A549 (cell line): ENCODE measurements around the gene PTPRCAP. TPM values are rescaled to one million over a fixed set of nuclear protein-coding genes. Genes with fewer than 3 reads are reported as not detected.

Experiments
- ATAC-seq, 2 experiments: fragments of 200-7000 bp in 1 of 2; fragments of >200 bp in 1 of 2; cut with Nextera tagmentation in 1 of 2; cut with Tn5 transposase in 1 of 2; 3 replicates each; pipeline versions ENCODE4 v1.8.0 to v1.9.1; 2018 to 2020; ENCODE audit warnings: mild to moderate bottlenecking in 1 of 2, moderate library complexity in 1 of 2
- CTCF ChIA-PET: fragments of 300-600 bp; sonication (Branson Sonifier 250); formaldehyde crosslinking; extraction: SDS; loops from one replicate; lab custom pipeline; 2021; ENCODE audit warnings: antibody characterized with exemption, inconsistent platforms; lab: Yijun Ruan, JAX
- POLR2A ChIA-PET: fragments of 350-600 bp; formaldehyde crosslinking; extraction: SDS; loops from one replicate; lab custom pipeline; 2021; ENCODE audit warnings: antibody characterized with exemption, inconsistent platforms; lab: Yijun Ruan, JAX
- DNase-seq, 2 experiments: peaks; one replicate each; pipeline versions ENCODE4 v3.0.0 to v3.0.0-alpha.2; 2011 to 2016; ENCODE audit warnings: low read depth in 1 of 2, low spot score in 1 of 2
- FAIRE-seq: peaks from 2 replicates; lab custom pipeline; 2011; peaks lifted over from hg19 to GRCh38; lab: Jason Lieb, UNC
- H3K27ac ChIP-seq, 2 experiments: fragments of >200 bp; sonication (Bioruptor Twin); formaldehyde crosslinking; 3 replicates each; pipeline ENCODE4 v1.5.1; 2016 to 2017
- H3K4me1 ChIP-seq: fragments of >200 bp; sonication (Bioruptor Twin); formaldehyde crosslinking; 3 replicates; pipeline ENCODE4 v1.6.1; 2016
- H3K4me2 ChIP-seq: fragments of >200 bp; sonication (Bioruptor Twin); formaldehyde crosslinking; 3 replicates; pipeline ENCODE4 v1.6.1; 2016
- H3K4me3 ChIP-seq: fragments of >200 bp; sonication (Bioruptor Twin); formaldehyde crosslinking; 3 replicates; pipeline ENCODE4 v1.5.1; 2016
- H3K9me3 ChIP-seq: fragments of >200 bp; sonication (Bioruptor Twin); formaldehyde crosslinking; 3 replicates; pipeline ENCODE4 v1.6.1; 2016
- ATOH8 ChIP-seq: fragments of 250-450 bp; sonication (Bioruptor Pico); IDR thresholded peaks from 2 replicates; pipeline ENCODE4 v1.5.0; 2020; ENCODE audit warnings: low read depth, mild to moderate bottlenecking, moderate library complexity
- BCL3 ChIP-seq: fragments of >200 bp; sonication (Bioruptor Twin); formaldehyde crosslinking; IDR thresholded peaks from 3 replicates; pipeline ENCODE4 v1.6.1; 2016
- CBX2 ChIP-seq: fragments of 200-600 bp; sonication (generic); IDR thresholded peaks from 2 replicates; pipeline ENCODE4 v1.6.1; 2016; ENCODE audit warnings: low read depth, mild to moderate bottlenecking, borderline replicate concordance
- CHD2 ChIP-seq: fragments of 150-350 bp; IDR thresholded peaks from 2 replicates; pipeline ENCODE4 v1.6.1; 2014; ENCODE audit warnings: low read length; ENCODE audit not compliant: partially characterized antibody
- EHF ChIP-seq: fragments of 250-450 bp; sonication (Bioruptor Pico); IDR thresholded peaks from 2 replicates; pipeline ENCODE4 v1.5.0; 2020; ENCODE audit warnings: mild to moderate bottlenecking
- ELK1 ChIP-seq: fragments of 150-350 bp; IDR thresholded peaks from 2 replicates; pipeline ENCODE4 v1.6.1; 2014; ENCODE audit warnings: low read depth, mild to moderate bottlenecking, low read length
- EP300 ChIP-seq, 2 experiments: fragments of >200 bp; sonication (Bioruptor Twin); formaldehyde crosslinking; IDR thresholded peaks; 2 replicates in 1 of 2; 3 replicates in 1 of 2; pipeline ENCODE4 v1.6.1; 2016 to 2017
- ESRRA ChIP-seq: fragments of 150-350 bp; IDR thresholded peaks from 2 replicates; pipeline ENCODE4 v1.6.1; 2014; ENCODE audit warnings: mild to moderate bottlenecking, low read length, borderline replicate concordance
- FOSB ChIP-seq: fragments of 250-450 bp; sonication (Bioruptor Pico); IDR thresholded peaks from 2 replicates; pipeline ENCODE4 v1.5.0; 2020; ENCODE audit warnings: mild to moderate bottlenecking, moderate library complexity
- FOSL2 ChIP-seq, 2 experiments: fragments of 450-650 bp in 1 of 2; fragments of >200 bp in 1 of 2; sonication (Bioruptor Twin) in 1 of 2; formaldehyde crosslinking; IDR thresholded peaks; 2 replicates each; pipeline versions ENCODE4 v1.5.0 to v1.6.1; 2016 to 2020; ENCODE audit warnings: mild to moderate bottlenecking in 1 of 2, moderate library complexity in 1 of 2
- FOXS1 ChIP-seq: fragments of 250-450 bp; sonication (Bioruptor Pico); IDR thresholded peaks from 2 replicates; pipeline ENCODE4 v1.5.0; 2020; ENCODE audit warnings: mild to moderate bottlenecking, moderate library complexity
- GATA3 ChIP-seq: IDR thresholded peaks from 2 replicates; pipeline ENCODE4 v1.6.1; 2012; ENCODE audit warnings: borderline replicate concordance
- HES2 ChIP-seq: fragments of >200 bp; sonication (Bioruptor Twin); formaldehyde crosslinking; IDR thresholded peaks from 2 replicates; pipeline ENCODE4 v1.6.1; 2016
- HMGXB4 ChIP-seq: fragments of 250-450 bp; sonication (Bioruptor Pico); IDR thresholded peaks from 2 replicates; pipeline ENCODE4 v1.5.0; 2021; ENCODE audit warnings: mild to moderate bottlenecking, moderate library complexity, borderline replicate concordance
- HOXB5 ChIP-seq: fragments of 250-450 bp; sonication (Bioruptor Pico); IDR thresholded peaks from 2 replicates; pipeline ENCODE4 v1.5.0; 2020; ENCODE audit warnings: mild to moderate bottlenecking, moderate library complexity
- KDM1A ChIP-seq: fragments of 200-600 bp; sonication (generic); IDR thresholded peaks from 2 replicates; pipeline ENCODE4 v1.6.1; 2016; ENCODE audit warnings: low read depth, mild to moderate bottlenecking
- KDM5A ChIP-seq: fragments of 200-600 bp; sonication (generic); IDR thresholded peaks from 2 replicates; pipeline ENCODE4 v1.6.1; 2016; ENCODE audit warnings: antibody characterized with exemption, mild to moderate bottlenecking
- NFE2L2 ChIP-seq: fragments of 150-350 bp; conservative IDR thresholded peaks from 2 replicates; pipeline ENCODE4 v1.6.1; 2014; ENCODE audit warnings: low read length
- POLR2A ChIP-seq: IDR thresholded peaks from 2 replicates; pipeline ENCODE4 v1.6.1; 2012; ENCODE audit warnings: mild to moderate bottlenecking, low read length
- POLR2AphosphoS2 ChIP-seq: conservative IDR thresholded peaks from 2 replicates; pipeline ENCODE4 v1.6.1; 2012; ENCODE audit warnings: low read length, improper control_type of control experiment, inconsistent platforms
- RARB ChIP-seq: fragments of 250-450 bp; sonication (Bioruptor Pico); IDR thresholded peaks from 2 replicates; pipeline ENCODE4 v1.8.0; 2021; ENCODE audit warnings: mild to moderate bottlenecking, moderate library complexity
- REST ChIP-seq: fragments of 200-600 bp; sonication (generic); IDR thresholded peaks from 2 replicates; pipeline ENCODE4 v1.6.1; 2016; ENCODE audit warnings: antibody characterized with exemption, mild to moderate bottlenecking, moderate library complexity
- RFX5 ChIP-seq: fragments of 450-650 bp; IDR thresholded peaks from 2 replicates; pipeline ENCODE4 v1.7.1; 2014; ENCODE audit warnings: antibody characterized with exemption, mild to moderate bottlenecking, moderate library complexity
- SMC3 ChIP-seq: fragments of >200 bp; sonication (Bioruptor Twin); formaldehyde crosslinking; IDR thresholded peaks from 3 replicates; pipeline ENCODE4 v1.6.1; 2018; ENCODE audit warnings: inconsistent platforms
- ZC3H11A ChIP-seq: fragments of 450-650 bp; IDR thresholded peaks from 2 replicates; pipeline ENCODE4 v1.6.1; 2014; ENCODE audit warnings: antibody characterized with exemption, mild to moderate bottlenecking
- WGBS: methylation state at CpG from one replicate; pipeline ENCODE4 v1.1.6; 2017; ENCODE audit errors: missing lambda C conversion rate; 5-methylcytosine and 5-hydroxymethylcytosine counted together
- polyA plus RNA-seq, 4 experiments: library from polyadenylated mRNA; depleted of rRNA in 3 of 4; stranded (reverse); fragments of >200 nt; fragmentation: RNase III in 1 of 4; extraction: RNeasy Plus Mini Kit Qiagen cat#74134 plus additional on column Dnase treatment in 1 of 4; gene quantifications; 2 replicates in 3 of 4; 3 replicates in 1 of 4; pipeline ENCODE4 v1.2.3, GENCODE V29; 2011 to 2017

Gene PTPRCAP
- polyA plus RNA-seq, 2 of the 4 experiments (the other 2 are of a cell fraction) = 0.34 to 0.56 TPM

- no peak for TF ChIP-seq REST
- no peak for TF ChIP-seq KDM1A
- no peak for TF ChIP-seq NFE2L2
- no peak for TF ChIP-seq FOSL2 (IDR thresholded peaks at IDR 0.05)
- TF ChIP-seq FOSL2 (CRISPR knock-in tag; IDR thresholded peaks at IDR 0.05) = no peak
- no peak for TF ChIP-seq FOSB (CRISPR knock-in tag)
- TF ChIP-seq ELK1 = no peak
Observed at GRCh38 chr11:67456068-67456705, 18.7 kb upstream of the PTPRCAP start (continued).

- no peak for DNase-seq
- ChIA-PET POLR2A (no interaction called here), CTCF (interaction anchor here (2.1 kb wide), 1 partner anchor 13 kb away, joined by 5 read pairs; no protein-coding TSS in a partner anchor)
- H3K27ac ChIP-seq = no peak within 1 kb of the TSS
- H3K9me3 ChIP-seq = no peaks in the 10 kb centered on the region
- FAIRE-seq = no peak
- no peak within 1 kb of the TSS for H3K4me3 ChIP-seq
- no peaks in the 10 kb centered on the region for H3K4me1 ChIP-seq
- no peak within 1 kb of the TSS for H3K4me2 ChIP-seq
- ATAC-seq = no peak
- WGBS = 81% methylated on average over 2 of the region's 3 CpGs
- TF ChIP-seq ATOH8 (CRISPR knock-in tag) = no peak
- TF ChIP-seq EP300 (IDR thresholded peaks at IDR 0.05) = no peak
- TF ChIP-seq EHF (CRISPR knock-in tag) = no peak
- no peak for TF ChIP-seq BCL3
- no peak for TF ChIP-seq SMC3
- no peak for TF ChIP-seq ESRRA
- TF ChIP-seq CBX2 = no peak
Observed at GRCh38 chr11:67455054-67455453, 17.6 kb upstream of the PTPRCAP start, which contains the start of gene CABP4. TSS of gene CABP4 (plus strand) at chr11:67455354. CDS start at chr11:67455424, 70 bp downstream.

- DNase-seq = no peak
- H3K9me3 ChIP-seq = no peaks in the 10 kb centered on the region
- no peak for ATAC-seq
- no peak for FAIRE-seq
- H3K27ac ChIP-seq = no peak overlapping the region
- no peaks in the 10 kb centered on the region for H3K4me1 ChIP-seq
- CTCF ChIA-PET = interaction anchor here (2.1 kb wide), 1 partner anchor 14 kb away, joined by 5 read pairs; no protein-coding TSS in a partner anchor
- WGBS = 80% methylated on average over 18 of the region's 21 CpGs
- POLR2A ChIA-PET = no interaction called here
- no peak overlapping the region for H3K4me3 ChIP-seq
- H3K4me2 ChIP-seq = no peak overlapping the region
- no peak for TF ChIP-seq ESRRA
- no peak for TF ChIP-seq KDM5A
- TF ChIP-seq HES2 = no peak
- no peak for TF ChIP-seq HMGXB4
- TF ChIP-seq GATA3 = no peak
- TF ChIP-seq FOXS1 (CRISPR knock-in tag) = no peak
- no peak for TF ChIP-seq POLR2AphosphoS2
- no peak for TF ChIP-seq ZC3H11A
- no peak for TF ChIP-seq POLR2A
- TF ChIP-seq CHD2 = no peak
- TF ChIP-seq HOXB5 (CRISPR knock-in tag) = no peak
- TF ChIP-seq RARB (CRISPR knock-in tag) = no peak
- no peak for TF ChIP-seq RFX5
Observed at GRCh38 chr11:67453816-67454732, 16.6 kb upstream of the PTPRCAP start.
